BJ (cell line): ENCODE data around the gene RAB11FIP4. TPM values are rescaled to one million over a fixed set of nuclear protein-coding genes. Genes with fewer than 3 reads are reported as not detected.

Experiments
- CTCF ChIA-PET: fragments of 350-600 bp; formaldehyde crosslinking; extraction: SDS; loops from one replicate; lab custom pipeline; 2021; ENCODE audit warnings: antibody characterized with exemption, inconsistent platforms; lab: Yijun Ruan, JAX
- POLR2A ChIA-PET: fragments of 300-600 bp; sonication (Branson Sonifier 250); formaldehyde crosslinking; extraction: SDS; loops from one replicate; lab custom pipeline; 2021; ENCODE audit warnings: antibody characterized with exemption; lab: Charles Lee
- DNase-seq: peaks from one replicate; pipeline ENCODE4 v3.0.0-alpha.2; 2011; ENCODE audit warnings: low read depth
- H3K27me3 ChIP-seq: 2 replicates; pipeline ENCODE4 v1.6.0; 2011; ENCODE audit warnings: low read length; ENCODE audit not compliant: control insufficient read depth, insufficient read depth
- H3K36me3 ChIP-seq: 2 replicates; pipeline ENCODE4 v1.5.1; 2011; ENCODE audit warnings: low read length; ENCODE audit not compliant: control insufficient read depth, insufficient read depth
- H3K4me3 ChIP-seq: 2 replicates; pipeline ENCODE4 v1.5.1; 2011; ENCODE audit warnings: low read depth, mild to moderate bottlenecking, control low read depth, low read length
- polyA plus RNA-seq: library from polyadenylated mRNA; depleted of rRNA; stranded (reverse); fragments of >200 nt; gene quantifications from 2 replicates; pipeline ENCODE4 v1.2.3, GENCODE V29; 2011
- TF ChIP-seq, protein P1 (sequence below): IDR thresholded peaks from 2 replicates; pipeline ENCODE4 v1.5.1; 2011; ENCODE audit warnings: low read depth, mild to moderate bottlenecking, control low read depth, inconsistent platforms, low read length, moderate library complexity; ENCODE audit not compliant: insufficient read depth

RAB11FIP4 gene
- polyA plus RNA-seq, 1 experiment: 0.15 TPM

DNA sequence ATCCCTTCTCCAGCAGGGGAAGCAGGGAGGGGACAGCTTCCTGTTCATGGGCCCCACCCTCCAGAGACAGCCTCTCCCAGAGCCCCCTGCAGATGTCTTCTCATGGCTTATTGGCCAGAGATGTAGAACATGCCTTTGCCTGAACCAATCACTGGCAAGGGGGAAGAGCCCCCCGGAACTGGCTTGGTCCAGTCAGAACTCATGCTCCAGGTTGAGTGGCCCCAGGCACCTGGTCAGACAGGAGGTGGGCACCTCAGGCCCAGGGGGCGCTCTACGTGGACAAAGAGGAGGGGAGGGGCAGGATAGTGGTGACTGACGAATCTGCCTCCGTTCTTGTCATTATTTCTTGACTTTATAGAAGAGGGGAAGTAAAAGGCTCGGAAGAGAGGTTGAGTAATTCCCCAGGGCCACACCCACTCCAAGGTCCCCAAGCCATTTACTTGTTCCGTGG lies 23.6 kb downstream of the RAB11FIP4 start:
- no peaks in the 10 kb centered on the region; the same call in 1 of the 2 replicates for H3K27me3 ChIP-seq
- CTCF ChIA-PET: interaction anchor here (1.2 kb wide), 1 partner anchor 26 kb away, joined by 6 read pairs; no protein-coding TSS in a partner anchor
- DNase-seq: no peak
- TF ChIP-seq, protein P1, sequence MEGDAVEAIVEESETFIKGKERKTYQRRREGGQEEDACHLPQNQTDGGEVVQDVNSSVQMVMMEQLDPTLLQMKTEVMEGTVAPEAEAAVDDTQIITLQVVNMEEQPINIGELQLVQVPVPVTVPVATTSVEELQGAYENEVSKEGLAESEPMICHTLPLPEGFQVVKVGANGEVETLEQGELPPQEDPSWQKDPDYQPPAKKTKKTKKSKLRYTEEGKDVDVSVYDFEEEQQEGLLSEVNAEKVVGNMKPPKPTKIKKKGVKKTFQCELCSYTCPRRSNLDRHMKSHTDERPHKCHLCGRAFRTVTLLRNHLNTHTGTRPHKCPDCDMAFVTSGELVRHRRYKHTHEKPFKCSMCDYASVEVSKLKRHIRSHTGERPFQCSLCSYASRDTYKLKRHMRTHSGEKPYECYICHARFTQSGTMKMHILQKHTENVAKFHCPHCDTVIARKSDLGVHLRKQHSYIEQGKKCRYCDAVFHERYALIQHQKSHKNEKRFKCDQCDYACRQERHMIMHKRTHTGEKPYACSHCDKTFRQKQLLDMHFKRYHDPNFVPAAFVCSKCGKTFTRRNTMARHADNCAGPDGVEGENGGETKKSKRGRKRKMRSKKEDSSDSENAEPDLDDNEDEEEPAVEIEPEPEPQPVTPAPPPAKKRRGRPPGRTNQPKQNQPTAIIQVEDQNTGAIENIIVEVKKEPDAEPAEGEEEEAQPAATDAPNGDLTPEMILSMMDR: no peak
- H3K36me3 ChIP-seq: no peaks in the 10 kb centered on the region
- no peak overlapping the region for H3K4me3 ChIP-seq
- POLR2A ChIA-PET: no interaction called here

DNA sequence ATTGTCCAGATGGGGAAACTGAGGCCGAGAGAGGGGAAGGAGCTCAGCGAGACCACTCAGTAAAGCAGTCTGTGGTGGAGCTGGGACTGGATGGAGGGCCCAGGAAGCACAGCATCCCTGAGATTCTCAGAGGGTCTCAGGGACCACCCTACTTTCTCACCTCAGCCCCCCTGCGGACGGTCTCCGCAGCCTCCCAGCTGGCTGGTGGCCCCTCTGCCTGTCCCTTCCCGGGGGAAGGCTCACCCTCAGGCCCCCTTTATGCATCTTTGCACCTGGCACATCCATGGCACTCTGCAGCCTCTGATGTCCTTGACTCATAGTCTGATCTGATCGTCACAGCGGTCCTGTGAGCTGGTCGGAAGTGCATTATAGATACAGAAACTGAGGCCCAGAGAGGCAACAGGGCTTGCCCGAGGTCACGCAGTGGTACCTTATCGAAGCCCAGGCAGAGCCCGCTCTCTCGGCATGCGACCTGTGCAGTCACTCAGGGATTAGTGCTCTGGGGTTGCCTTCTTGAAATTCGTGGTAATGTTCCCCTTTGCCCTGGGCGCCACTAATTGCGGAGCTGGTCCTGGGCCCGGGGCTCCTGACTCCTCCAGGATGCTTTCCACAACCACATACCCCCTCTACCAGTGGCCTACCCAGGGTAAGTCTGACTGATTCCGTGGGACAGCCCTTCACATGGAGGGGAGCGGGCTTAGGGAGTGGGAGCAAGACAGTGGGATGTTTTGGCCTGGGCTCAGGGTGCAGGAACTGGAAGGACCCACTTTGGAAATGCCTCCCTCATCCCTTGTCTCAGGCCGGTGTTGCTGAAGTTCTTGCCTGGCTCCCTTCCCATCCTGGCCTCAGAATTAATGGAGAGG lies 24.4 kb downstream of the RAB11FIP4 start:
- ChIA-PET POLR2A (no interaction called here), CTCF (no interaction called here)
- no peak for DNase-seq
- Histone ChIP-seq H3K27me3 (no peaks in the 10 kb centered on the region; the same call in 1 of the 2 replicates), H3K4me3 (no peak overlapping the region), H3K36me3 (no peaks in the 10 kb centered on the region)
- TF ChIP-seq, protein P1: no peak

DNA sequence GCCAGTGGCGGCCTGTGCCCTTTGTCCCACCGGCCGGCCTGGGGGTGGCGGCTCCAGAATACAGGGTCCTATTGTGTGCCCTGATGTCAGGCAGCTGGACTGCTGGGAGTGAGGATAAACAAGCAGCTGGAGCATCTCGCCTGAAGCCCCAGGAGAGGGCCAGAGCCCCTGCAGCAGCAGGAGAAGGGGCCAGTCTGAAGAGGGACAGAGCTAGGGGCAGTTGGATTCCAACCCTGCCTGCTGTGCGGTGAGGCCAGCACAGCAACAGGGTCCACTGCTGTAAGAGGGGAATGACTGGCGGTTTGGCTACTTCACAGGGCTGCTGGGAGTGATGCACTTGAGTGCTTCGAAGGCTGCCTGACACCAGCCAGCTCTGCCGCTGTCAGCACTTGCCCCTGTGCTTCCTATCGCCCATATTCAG lies 25.0 kb downstream of the RAB11FIP4 start:
- ChIA-PET POLR2A (no interaction called here), CTCF (no interaction called here)
- Histone ChIP-seq H3K36me3 (no peaks in the 10 kb centered on the region), H3K27me3 (no peaks in the 10 kb centered on the region; the same call in 1 of the 2 replicates), H3K4me3 (no peak overlapping the region)
- TF ChIP-seq, protein P1: no peak
- no peak for DNase-seq

DNA sequence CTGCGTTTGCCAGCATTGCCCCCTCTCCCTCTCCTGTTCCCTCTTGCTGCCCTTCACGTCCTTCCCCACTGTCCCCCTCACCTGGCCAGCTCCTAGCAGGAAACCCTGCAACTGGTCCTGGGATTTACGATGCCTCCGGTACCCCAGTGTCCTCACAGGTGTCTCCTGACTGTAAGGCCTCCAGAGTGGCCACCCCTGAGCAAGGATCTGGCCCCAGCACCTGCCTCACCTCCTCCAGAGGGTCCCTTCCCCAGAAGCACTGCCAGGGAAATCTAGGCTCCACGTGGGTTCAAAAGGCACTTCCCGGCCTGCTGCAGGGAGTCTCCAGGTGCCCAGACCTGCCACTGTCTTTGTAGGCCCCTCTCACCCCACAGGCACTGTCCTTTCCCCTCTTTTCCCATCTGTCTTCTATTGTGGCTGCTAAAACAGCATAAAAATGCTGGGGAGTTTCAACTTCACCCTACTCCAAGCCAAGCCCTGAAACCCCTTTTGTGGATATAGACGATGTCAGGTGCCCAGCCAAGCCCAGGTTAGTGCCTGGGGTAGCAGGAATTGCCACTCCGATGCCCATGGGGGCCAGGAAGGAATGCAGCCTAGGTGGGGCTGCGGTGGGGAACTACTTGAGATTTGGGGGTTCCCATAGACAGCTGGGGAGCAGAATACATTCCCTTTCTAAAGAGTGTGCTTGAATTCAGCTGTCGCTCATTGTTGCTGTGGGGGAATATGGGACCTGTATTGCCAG lies 25.7 kb downstream of the RAB11FIP4 start:
- POLR2A ChIA-PET: no interaction called here
- Histone ChIP-seq H3K4me3 (no peak overlapping the region), H3K27me3 (peaks cover 1% of the 10 kb centered on the region; the same call in 1 of the 2 replicates), H3K36me3 (no peaks in the 10 kb centered on the region)
- CTCF ChIA-PET: no interaction called here
- TF ChIP-seq, protein P1: no peak
- no peak for DNase-seq
